ENCODE data around the gene MAD1L1.

MAD1L1 gene

DNA sequence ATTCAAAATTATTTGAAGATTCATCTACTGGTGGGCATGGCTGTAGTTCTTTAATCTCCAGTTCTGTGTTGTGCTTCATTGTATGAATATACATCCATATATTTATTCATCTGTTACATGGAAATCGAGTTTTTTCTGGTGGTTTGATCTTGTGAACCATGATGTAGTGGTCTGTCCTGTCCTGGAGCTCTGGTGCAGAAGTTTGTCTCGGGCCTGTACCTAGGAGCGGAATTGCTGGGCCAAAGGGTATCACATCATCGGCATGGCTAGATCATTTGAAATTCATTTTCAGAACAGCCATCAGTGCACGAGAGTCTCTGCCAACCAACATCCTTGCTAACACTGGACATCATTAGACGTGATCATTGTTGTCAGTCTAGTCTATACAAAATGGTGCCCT lies 455.6 kb downstream of the MAD1L1 start:
- CTCF ChIA-PET, result interaction anchor here (1.8 kb wide), 1 partner anchor 17 kb away, joined by 4 read pairs; no protein-coding TSS in a partner anchor
- H3K36me3 ChIP-seq (ENCODE audit: control insufficient read depth in 2 of 2, insufficient read depth in 1 of 2, low read length in 2 of 2), result no peaks in the 10 kb centered on the region
- no peaks in the 10 kb centered on the region for H3K4me1 ChIP-seq (ENCODE audit: control insufficient read depth, insufficient read depth, low read length)
- no peak overlapping the region for H3K27ac ChIP-seq (ENCODE audit: extremely low read depth, low read depth, low read length)
- H3K9me3 ChIP-seq (ENCODE audit: control insufficient read depth, insufficient read depth, low read depth, low read length), result no peaks in the 10 kb centered on the region
- POLR2A ChIA-PET, result no interaction called here
- no peak overlapping the region for H3K4me3 ChIP-seq (ENCODE audit: low read depth, low read length)
- TF ChIP-seq ZNF140 (tag by site-specific recombination; IDR thresholded peaks at IDR 0.05), result peak; percentile 83
- no peak for TF ChIP-seq ZNF707 (tag by site-specific recombination; IDR thresholded peaks at IDR 0.05)

DNA sequence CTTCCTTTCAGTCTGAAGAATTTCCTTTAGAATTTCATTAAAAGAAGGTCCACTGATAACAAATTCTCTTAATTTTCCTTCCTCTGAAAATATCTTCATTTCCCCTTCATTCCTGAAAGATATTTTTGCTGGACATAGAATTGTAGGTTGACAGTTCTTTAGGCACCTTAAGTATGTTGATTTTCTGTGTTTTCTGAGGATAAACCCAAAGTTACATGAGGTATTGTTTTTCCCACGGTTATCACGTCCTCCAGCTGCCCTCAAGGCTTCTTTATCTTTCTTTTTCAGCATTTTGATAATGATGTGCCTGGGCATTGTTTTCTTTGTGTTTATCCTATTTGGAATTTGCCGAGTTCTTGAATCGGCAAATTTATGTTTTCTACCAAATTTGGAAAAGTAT lies 457.4 kb downstream of the MAD1L1 start:
- ChIA-PET CTCF (no interaction called here), POLR2A (no interaction called here)
- Histone ChIP-seq H3K4me1 (ENCODE audit: control insufficient read depth, insufficient read depth, low read length) (no peaks in the 10 kb centered on the region), H3K36me3 (ENCODE audit: control insufficient read depth in 2 of 2, insufficient read depth in 1 of 2, low read length in 2 of 2) (no peaks in the 10 kb centered on the region), H3K27ac (ENCODE audit: extremely low read depth, low read depth, low read length) (no peak overlapping the region), H3K4me3 (ENCODE audit: low read depth, low read length) (no peak overlapping the region), H3K9me3 (ENCODE audit: control insufficient read depth, insufficient read depth, low read depth, low read length) (no peaks in the 10 kb centered on the region)
- TF ChIP-seq SETDB1 (IDR thresholded peaks at IDR 0.05; ENCODE audit: insufficient read length, low read length) (peak; percentile 78), ZNF610 (tag by site-specific recombination; IDR thresholded peaks at IDR 0.05; ENCODE audit: borderline replicate concordance) (no peak), PRDM10 (tag by site-specific recombination; IDR thresholded peaks at IDR 0.05) (no peak), ZNF704 (tag by site-specific recombination; IDR thresholded peaks at IDR 0.05) (no peak), ZNF433 (tag by site-specific recombination; IDR thresholded peaks at IDR 0.05; ENCODE audit: low read depth) (no peak), ZNF391 (tag by site-specific recombination; IDR thresholded peaks at IDR 0.05; ENCODE audit: borderline replicate concordance, low read depth) (no peak), ZSCAN4 (tag by site-specific recombination; IDR thresholded peaks at IDR 0.05) (no peak)
- TF ChIP-seq, protein P1, sequence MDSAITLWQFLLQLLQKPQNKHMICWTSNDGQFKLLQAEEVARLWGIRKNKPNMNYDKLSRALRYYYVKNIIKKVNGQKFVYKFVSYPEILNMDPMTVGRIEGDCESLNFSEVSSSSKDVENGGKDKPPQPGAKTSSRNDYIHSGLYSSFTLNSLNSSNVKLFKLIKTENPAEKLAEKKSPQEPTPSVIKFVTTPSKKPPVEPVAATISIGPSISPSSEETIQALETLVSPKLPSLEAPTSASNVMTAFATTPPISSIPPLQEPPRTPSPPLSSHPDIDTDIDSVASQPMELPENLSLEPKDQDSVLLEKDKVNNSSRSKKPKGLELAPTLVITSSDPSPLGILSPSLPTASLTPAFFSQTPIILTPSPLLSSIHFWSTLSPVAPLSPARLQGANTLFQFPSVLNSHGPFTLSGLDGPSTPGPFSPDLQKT (IDR thresholded peaks at IDR 0.05; ENCODE audit: borderline replicate concordance, low read depth, low read length), result no peak

DNA sequence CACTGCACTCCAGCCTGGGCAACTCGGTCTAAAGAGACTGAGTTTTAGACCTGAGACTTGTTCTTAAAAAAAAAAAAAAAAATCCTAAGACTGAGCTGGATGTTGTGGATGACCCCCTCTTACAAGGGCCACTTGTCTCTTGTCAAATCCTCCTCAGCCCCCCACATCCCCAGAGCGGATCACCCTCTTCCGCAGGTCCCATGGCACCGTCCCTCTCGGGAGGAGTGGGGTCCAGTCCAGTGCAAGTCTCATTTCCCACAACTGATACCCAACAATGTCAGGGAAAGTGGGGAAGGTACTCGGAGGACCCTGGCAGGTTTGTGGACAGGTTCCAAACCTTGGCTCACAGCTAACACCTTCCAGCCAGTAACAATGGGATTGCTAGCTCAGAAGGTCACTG lies 462.4 kb downstream of the MAD1L1 start:
- no peaks in the 10 kb centered on the region for H3K36me3 ChIP-seq (ENCODE audit: control insufficient read depth in 2 of 2, insufficient read depth in 1 of 2, low read length in 2 of 2)
- H3K4me3 ChIP-seq (ENCODE audit: low read depth, low read length), result no peak overlapping the region
- TF ChIP-seq, protein P2, sequence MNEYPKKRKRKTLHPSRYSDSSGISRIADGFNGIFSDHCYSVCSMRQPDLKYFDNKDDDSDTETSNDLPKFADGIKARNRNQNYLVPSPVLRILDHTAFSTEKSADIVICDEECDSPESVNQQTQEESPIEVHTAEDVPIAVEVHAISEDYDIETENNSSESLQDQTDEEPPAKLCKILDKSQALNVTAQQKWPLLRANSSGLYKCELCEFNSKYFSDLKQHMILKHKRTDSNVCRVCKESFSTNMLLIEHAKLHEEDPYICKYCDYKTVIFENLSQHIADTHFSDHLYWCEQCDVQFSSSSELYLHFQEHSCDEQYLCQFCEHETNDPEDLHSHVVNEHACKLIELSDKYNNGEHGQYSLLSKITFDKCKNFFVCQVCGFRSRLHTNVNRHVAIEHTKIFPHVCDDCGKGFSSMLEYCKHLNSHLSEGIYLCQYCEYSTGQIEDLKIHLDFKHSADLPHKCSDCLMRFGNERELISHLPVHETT (tag by site-specific recombination; IDR thresholded peaks at IDR 0.05), result no peak
- no peak for TF ChIP-seq ZNF704 (tag by site-specific recombination; IDR thresholded peaks at IDR 0.05)
- no peak for TF ChIP-seq ZNF324 (tag by site-specific recombination; IDR thresholded peaks at IDR 0.05)
- no peak for TF ChIP-seq ZNF391 (tag by site-specific recombination; IDR thresholded peaks at IDR 0.05; ENCODE audit: borderline replicate concordance, low read depth)
- TF ChIP-seq ZNF223 (tag by site-specific recombination; IDR thresholded peaks at IDR 0.05), result no peak
- no peak for TF ChIP-seq ZNF335 (tag by site-specific recombination; conservative IDR thresholded peaks at IDR 0.05)
- no peak for TF ChIP-seq REPIN1 (tag by site-specific recombination; IDR thresholded peaks at IDR 0.05; ENCODE audit: low read depth)
- TF ChIP-seq ZBTB21 (tag by site-specific recombination; IDR thresholded peaks at IDR 0.05), result no peak
- no peak for TF ChIP-seq ZNF670 (tag by site-specific recombination; IDR thresholded peaks at IDR 0.05; ENCODE audit: low read depth)
- H3K27ac ChIP-seq (ENCODE audit: extremely low read depth, low read depth, low read length), result no peak overlapping the region
- no peaks in the 10 kb centered on the region for H3K4me1 ChIP-seq (ENCODE audit: control insufficient read depth, insufficient read depth, low read length)
- ChIA-PET CTCF (interaction anchor here (0.7 kb wide), 2 partner anchors 242 to 1384 kb away, joined by 3 read pairs; no protein-coding TSS in a partner anchor), POLR2A (no interaction called here)
- no peaks in the 10 kb centered on the region for H3K9me3 ChIP-seq (ENCODE audit: control insufficient read depth, insufficient read depth, low read depth, low read length)

All from HEK293 (cell line).